PFSK-1 (cell line): Measurements from ENCODE around the gene FCRL6.

Source experiments
- REST ChIP-seq, 2 experiments: IDR thresholded peaks; 2 replicates each; pipeline versions ENCODE4 v1.6.1 to v1.8.0; 2011 to 2012; ENCODE audit warnings: low read depth in 2 of 2, low read length in 2 of 2, control low read depth in 1 of 2, inconsistent platforms in 1 of 2, mild to moderate bottlenecking in 1 of 2, moderate library complexity in 1 of 2; ENCODE audit not compliant: insufficient read depth in 1 of 2
- SIN3A ChIP-seq: IDR thresholded peaks from 2 replicates; pipeline ENCODE4 v1.6.1; 2012; ENCODE audit warnings: mild to moderate bottlenecking, low read length, moderate library complexity, borderline replicate concordance; ENCODE audit not compliant: insufficient read depth
- TAF1 ChIP-seq: IDR thresholded peaks from 2 replicates; pipeline ENCODE4 v1.6.1; 2012; ENCODE audit warnings: low read length, control low read depth, borderline replicate concordance; ENCODE audit not compliant: insufficient read depth

GRCh38 chr1:159827549-159827948 is 25.4 kb downstream of the FCRL6 start:
- TF ChIP-seq REST (IDR thresholded peaks at IDR 0.05; ENCODE audit: insufficient read depth in 1 of 2, low read depth in 2 of 2, low read length in 2 of 2) (no peak), SIN3A (no peak), TAF1 (no peak)
